GM23338 (cell line): ENCODE results near the gene DAND5.

Source experiments
- CREB1 ChIP-seq: fragments of 250-450 bp; sonication (Bioruptor Pico); IDR thresholded peaks from 2 replicates; pipeline ENCODE4 v1.5.0; 2020; ENCODE audit warnings: low read depth, mild to moderate bottlenecking, moderate library complexity
- CTCF ChIP-seq, 2 experiments: fragments of 200-600 bp in 1 of 2; sonication (generic) in 1 of 2; conservative IDR thresholded peaks; 2 replicates each; pipeline versions ENCODE4 v1.5.1 to v1.6.1; 2016 to 2017; ENCODE audit warnings: antibody characterized with exemption in 2 of 2, low read depth in 2 of 2, mild to moderate bottlenecking in 2 of 2, moderate library complexity in 1 of 2
- EZH2phosphoT487 ChIP-seq: fragments of 200-600 bp; sonication (generic); IDR thresholded peaks from one replicate; pipeline ENCODE4 v1.8.1; 2018; ENCODE audit warnings: antibody characterized with exemption; ENCODE audit not compliant: unreplicated experiment
- POLR2AphosphoS5 ChIP-seq: IDR thresholded peaks from 2 replicates; pipeline ENCODE4 v1.6.1; 2016; ENCODE audit warnings: antibody characterized with exemption, low read depth
- STAT1 ChIP-seq: IDR thresholded peaks from one replicate; pipeline ENCODE4 v1.6.1; 2016; ENCODE audit warnings: antibody characterized with exemption; ENCODE audit not compliant: unreplicated experiment
- TF ChIP-seq, protein P1 (sequence below): IDR thresholded peaks from one replicate; pipeline ENCODE4 v1.6.1; 2018; ENCODE audit warnings: antibody characterized with exemption; ENCODE audit not compliant: unreplicated experiment

GRCh38 chr19:12924621-12925310 is 44.6 kb upstream of the DAND5 start:
- TF ChIP-seq POLR2AphosphoS5 (no peak), CTCF (conservative IDR thresholded peaks at IDR 0.05; ENCODE audit: low read depth in 2 of 2) (no peak), STAT1 (no peak), CREB1 (no peak), EZH2phosphoT487 (no peak)
- TF ChIP-seq, protein P1, sequence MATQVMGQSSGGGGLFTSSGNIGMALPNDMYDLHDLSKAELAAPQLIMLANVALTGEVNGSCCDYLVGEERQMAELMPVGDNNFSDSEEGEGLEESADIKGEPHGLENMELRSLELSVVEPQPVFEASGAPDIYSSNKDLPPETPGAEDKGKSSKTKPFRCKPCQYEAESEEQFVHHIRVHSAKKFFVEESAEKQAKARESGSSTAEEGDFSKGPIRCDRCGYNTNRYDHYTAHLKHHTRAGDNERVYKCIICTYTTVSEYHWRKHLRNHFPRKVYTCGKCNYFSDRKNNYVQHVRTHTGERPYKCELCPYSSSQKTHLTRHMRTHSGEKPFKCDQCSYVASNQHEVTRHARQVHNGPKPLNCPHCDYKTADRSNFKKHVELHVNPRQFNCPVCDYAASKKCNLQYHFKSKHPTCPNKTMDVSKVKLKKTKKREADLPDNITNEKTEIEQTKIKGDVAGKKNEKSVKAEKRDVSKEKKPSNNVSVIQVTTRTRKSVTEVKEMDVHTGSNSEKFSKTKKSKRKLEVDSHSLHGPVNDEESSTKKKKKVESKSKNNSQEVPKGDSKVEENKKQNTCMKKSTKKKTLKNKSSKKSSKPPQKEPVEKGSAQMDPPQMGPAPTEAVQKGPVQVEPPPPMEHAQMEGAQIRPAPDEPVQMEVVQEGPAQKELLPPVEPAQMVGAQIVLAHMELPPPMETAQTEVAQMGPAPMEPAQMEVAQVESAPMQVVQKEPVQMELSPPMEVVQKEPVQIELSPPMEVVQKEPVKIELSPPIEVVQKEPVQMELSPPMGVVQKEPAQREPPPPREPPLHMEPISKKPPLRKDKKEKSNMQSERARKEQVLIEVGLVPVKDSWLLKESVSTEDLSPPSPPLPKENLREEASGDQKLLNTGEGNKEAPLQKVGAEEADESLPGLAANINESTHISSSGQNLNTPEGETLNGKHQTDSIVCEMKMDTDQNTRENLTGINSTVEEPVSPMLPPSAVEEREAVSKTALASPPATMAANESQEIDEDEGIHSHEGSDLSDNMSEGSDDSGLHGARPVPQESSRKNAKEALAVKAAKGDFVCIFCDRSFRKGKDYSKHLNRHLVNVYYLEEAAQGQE: no peak
